Lower leg skin (tissue), 4 donors: ENCODE measurements around the gene CTDSP2. TPM values are rescaled to one million over a fixed set of nuclear protein-coding genes. Genes with fewer than 3 reads are reported as not detected.
"Not testable (repeated sequence)": the region's sequence is repeated elsewhere in the genome, so short reads cannot be mapped to it uniquely, and the experiment has no call there.

Experiments
- DNase-seq, 2 donors: peaks; one replicate each; pipeline ENCODE4 v3.0.0-alpha.2; 2019; ENCODE audit warnings: low spot score in 2 of 2
- H3K4me3 ChIP-seq: fragments of 200-600 bp; sonication (generic); 2 replicates; pipeline ENCODE4 v1.5.1; 2017; ENCODE audit warnings: mild to moderate bottlenecking, low read depth; ENCODE audit not compliant: poor library complexity, severe bottlenecking
- POLR2A ChIP-seq, 2 donors: fragments of 450-650 bp; IDR thresholded peaks; one replicate each; pipeline ENCODE4 v1.6.1; 2016 to 2017; ENCODE audit warnings: antibody characterized with exemption in 2 of 2, mild to moderate bottlenecking in 1 of 2, moderate library complexity in 1 of 2
- WGBS, 2 donors: methylation state at CpG; one replicate each; pipeline ENCODE4 v1.1.5; 2018; 5-methylcytosine and 5-hydroxymethylcytosine counted together
- intact Hi-C: fragments of 100-400 bp; cut with DNase I; formaldehyde crosslinking; loops from one replicate; pipeline ENCODE4 v1.15.0; 2023; ENCODE audit warnings: low total_unique reads
- total RNA-seq, 4 donors: library from RNA; depleted of rRNA; stranded (reverse); fragments of >200 nt; gene quantifications; one replicate each; pipeline ENCODE4 v1.1.0, GENCODE V29; 2016
- TF ChIP-seq, protein P1 (sequence below), 3 donors: fragments of 450-650 bp; IDR thresholded peaks; one replicate each; pipeline ENCODE4 v1.5.1; 2016; ENCODE audit warnings: antibody characterized with exemption in 3 of 3, mild to moderate bottlenecking in 3 of 3, moderate library complexity in 2 of 3

Gene CTDSP2
- total RNA-seq, 4 donors from 2014 or later: 129 to 174 (median 169) TPM

GRCh38 chr12:57852620-57853500 is 6.3 kb upstream of the CTDSP2 start:
- WGBS, 2 donors: 31 to 35% methylated on average over 35 to 38 of the region's 38 CpGs
- no peak for TF ChIP-seq POLR2A (IDR thresholded peaks at IDR 0.05)
- TF ChIP-seq, protein P1, sequence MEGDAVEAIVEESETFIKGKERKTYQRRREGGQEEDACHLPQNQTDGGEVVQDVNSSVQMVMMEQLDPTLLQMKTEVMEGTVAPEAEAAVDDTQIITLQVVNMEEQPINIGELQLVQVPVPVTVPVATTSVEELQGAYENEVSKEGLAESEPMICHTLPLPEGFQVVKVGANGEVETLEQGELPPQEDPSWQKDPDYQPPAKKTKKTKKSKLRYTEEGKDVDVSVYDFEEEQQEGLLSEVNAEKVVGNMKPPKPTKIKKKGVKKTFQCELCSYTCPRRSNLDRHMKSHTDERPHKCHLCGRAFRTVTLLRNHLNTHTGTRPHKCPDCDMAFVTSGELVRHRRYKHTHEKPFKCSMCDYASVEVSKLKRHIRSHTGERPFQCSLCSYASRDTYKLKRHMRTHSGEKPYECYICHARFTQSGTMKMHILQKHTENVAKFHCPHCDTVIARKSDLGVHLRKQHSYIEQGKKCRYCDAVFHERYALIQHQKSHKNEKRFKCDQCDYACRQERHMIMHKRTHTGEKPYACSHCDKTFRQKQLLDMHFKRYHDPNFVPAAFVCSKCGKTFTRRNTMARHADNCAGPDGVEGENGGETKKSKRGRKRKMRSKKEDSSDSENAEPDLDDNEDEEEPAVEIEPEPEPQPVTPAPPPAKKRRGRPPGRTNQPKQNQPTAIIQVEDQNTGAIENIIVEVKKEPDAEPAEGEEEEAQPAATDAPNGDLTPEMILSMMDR (IDR thresholded peaks at IDR 0.05): no peak
- intact Hi-C loops: no loop called here
- no peak overlapping the region for H3K4me3 ChIP-seq
- DNase-seq: no peak

DNA sequence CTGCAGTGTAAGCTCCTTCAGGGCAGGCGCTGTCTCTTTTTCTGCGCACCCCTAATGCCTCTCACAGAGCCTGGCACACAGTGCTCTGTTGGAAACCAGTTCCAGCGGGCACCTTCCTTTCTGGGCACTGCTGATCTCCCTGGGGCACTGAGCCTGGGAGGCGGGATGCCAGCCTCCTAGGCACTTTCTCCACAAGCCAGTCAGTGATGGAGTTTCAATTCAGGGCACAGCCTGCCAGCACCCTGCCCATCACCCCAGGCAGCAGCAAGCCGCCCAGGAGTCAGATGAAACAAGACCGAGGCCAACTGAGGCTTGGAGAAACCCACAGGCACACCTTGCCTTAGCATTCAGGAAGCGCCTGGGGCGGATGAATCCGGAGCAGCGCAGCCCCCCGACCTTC is 5.7 kb upstream of the CTDSP2 start:
- H3K4me3 ChIP-seq: no peak overlapping the region
- no peak for TF ChIP-seq POLR2A (IDR thresholded peaks at IDR 0.05)
- TF ChIP-seq, protein P1 (IDR thresholded peaks at IDR 0.05): no peak
- DNase-seq: no peak
- 25 to 32% methylated on average over 10 to 11 of the region's 11 CpGs for WGBS, 2 donors
- intact Hi-C loops: no loop called here

DNA sequence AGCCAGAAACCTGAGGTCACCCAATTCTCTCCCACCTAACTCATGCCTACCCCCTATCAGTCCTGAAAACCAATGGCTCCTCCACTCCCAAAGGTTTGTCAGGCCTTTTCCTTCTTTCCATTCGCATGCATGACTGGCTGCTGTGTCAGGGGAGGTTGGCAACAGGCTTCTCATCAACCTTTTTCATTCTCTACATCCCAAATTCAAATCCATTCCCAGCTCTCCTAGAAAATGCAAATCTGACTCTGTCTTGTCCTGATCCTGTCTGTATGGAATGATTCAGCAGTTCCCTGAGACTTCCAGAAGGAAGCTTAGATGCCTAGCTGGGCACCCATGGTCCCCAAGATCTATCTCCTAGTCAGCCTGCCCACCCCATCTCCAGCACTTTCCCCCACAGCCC is 5.0 kb upstream of the CTDSP2 start:
- intact Hi-C loops: no loop called here
- WGBS, 2 donors: 90 to 97% methylated on average over 1 of the region's 1 CpG
- no peak for DNase-seq

GRCh38 chr12:57850854-57851430 is 4.4 kb upstream of the CTDSP2 start:
- intact Hi-C loops: no loop called here
- H3K4me3 ChIP-seq: no peak overlapping the region
- whole genome bisulfite sequencing, 2 donors: 52 to 54% methylated on average over 6 of the region's 6 CpGs
- no peak for TF ChIP-seq POLR2A (IDR thresholded peaks at IDR 0.05)
- TF ChIP-seq, protein P1 (IDR thresholded peaks at IDR 0.05): no peak
- no peak for DNase-seq

More for the DNA sequence above, 5.0 kb upstream of the CTDSP2 start:
- no peak for TF ChIP-seq POLR2A (IDR thresholded peaks at IDR 0.05)
- TF ChIP-seq, protein P1 (IDR thresholded peaks at IDR 0.05): no peak
- no peak overlapping the region for H3K4me3 ChIP-seq

DNA sequence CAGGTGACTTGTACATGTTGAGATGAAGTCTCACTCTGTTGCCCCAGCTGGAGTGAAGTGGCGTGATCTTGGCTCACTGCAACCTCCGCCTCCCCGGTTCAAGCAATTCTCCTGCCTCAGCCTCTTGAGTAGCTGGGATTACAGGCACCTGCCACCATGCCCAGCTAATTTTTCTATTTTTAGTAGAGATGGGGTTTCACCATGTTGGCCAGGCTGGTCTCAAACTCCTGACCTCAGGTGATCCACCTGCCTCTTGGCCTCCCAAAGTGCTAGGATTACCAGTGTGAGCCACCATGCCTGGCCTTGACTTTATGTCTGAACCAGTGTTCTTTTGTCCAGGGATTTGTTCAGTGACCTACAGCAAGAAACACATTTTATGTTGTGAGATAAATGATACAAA is 2.9 kb upstream of the CTDSP2 start:
- H3K4me3 ChIP-seq, intact Hi-C loops, DNase-seq: not testable (repeated sequence)
- 93 to 98% methylated on average over 3 of the region's 3 CpGs for WGBS, 2 donors

GRCh38 chr12:57849035-57849434 is 2.5 kb upstream of the CTDSP2 start:
- no peak overlapping the region for H3K4me3 ChIP-seq
- WGBS, 2 donors: 81 to 84% methylated on average over 2 of the region's 2 CpGs
- intact Hi-C loops: no loop called here
- TF ChIP-seq, protein P1 (IDR thresholded peaks at IDR 0.05): no peak
- no peak for TF ChIP-seq POLR2A (IDR thresholded peaks at IDR 0.05)
- DNase-seq: no peak
